T-helper 2 cell treated with Interferon-gamma antibody and Interleukin-4, amounts not matched to agents 5 μg/mL and 100 μg/mL, for 36 hours (primary cell): ENCODE measurements around the gene LRRK1.

Source experiments
- DNase-seq: peaks from one replicate; pipeline ENCODE4 v3.0.0; 2021; ENCODE audit warnings: low spot score
- H3K27ac Mint-ChIP-seq: one replicate; pipeline ENCODE4 v1.8.0; 2021; ENCODE audit warnings: mild to moderate bottlenecking, mixed read lengths
- H3K27me3 Mint-ChIP-seq: one replicate; pipeline ENCODE4 v1.8.0; 2021; ENCODE audit warnings: low read depth, mixed read lengths
- H3K36me3 Mint-ChIP-seq: one replicate; pipeline ENCODE4 v1.8.0; 2021; ENCODE audit warnings: low read depth, mixed read lengths
- H3K4me1 Mint-ChIP-seq: one replicate; pipeline ENCODE4 v1.8.0; 2021; ENCODE audit warnings: low read depth, mixed read lengths
- H3K4me3 Mint-ChIP-seq: one replicate; pipeline ENCODE4 v1.8.0; 2022; ENCODE audit warnings: mild to moderate bottlenecking, moderate library complexity, mixed read lengths
- H3K9me3 Mint-ChIP-seq: one replicate; pipeline ENCODE4 v1.8.0; 2021; ENCODE audit warnings: mixed read lengths

The LRRK1 gene

GRCh38 chr15:101000271-101000681 lies 81.1 kb downstream of the LRRK1 start:
- DNase-seq: no peak
- Mint-ChIP-seq H3K4me1 (no peaks in the 10 kb centered on the region), H3K27me3 (peaks cover 19% of the 10 kb centered on the region), H3K36me3 (no peaks in the 10 kb centered on the region), H3K4me3 (no peak overlapping the region), H3K27ac (no peak overlapping the region), H3K9me3 (no peaks in the 10 kb centered on the region)

GRCh38 chr15:101001056-101001455 lies 81.9 kb downstream of the LRRK1 start:
- Mint-ChIP-seq H3K36me3 (no peaks in the 10 kb centered on the region), H3K27me3 (peaks cover 19% of the 10 kb centered on the region), H3K4me1 (no peaks in the 10 kb centered on the region), H3K9me3 (no peaks in the 10 kb centered on the region), H3K4me3 (no peak overlapping the region), H3K27ac (no peak overlapping the region)
- DNase-seq: no peak

- H3K27me3 Mint-ChIP-seq: peaks cover 19% of the 10 kb centered on the region
- H3K36me3 Mint-ChIP-seq: no peaks in the 10 kb centered on the region
- H3K27ac Mint-ChIP-seq: no peak overlapping the region
- no peak overlapping the region for H3K4me3 Mint-ChIP-seq
- H3K4me1 Mint-ChIP-seq: no peaks in the 10 kb centered on the region
- no peak for DNase-seq
- H3K9me3 Mint-ChIP-seq: no peaks in the 10 kb centered on the region
These were observed 82.6 kb downstream of the LRRK1 start for GRCh38 chr15:101001796-101002195.

GRCh38 chr15:101003081-101003480 lies 83.9 kb downstream of the LRRK1 start:
- Mint-ChIP-seq H3K4me3 (no peak overlapping the region), H3K27ac (no peak overlapping the region), H3K27me3 (peaks cover 23% of the 10 kb centered on the region), H3K36me3 (no peaks in the 10 kb centered on the region), H3K4me1 (peaks cover 10% of the 10 kb centered on the region), H3K9me3 (no peaks in the 10 kb centered on the region)
- no peak for DNase-seq

- DNase-seq: no peak
- H3K4me1 Mint-ChIP-seq: peaks cover 16% of the 10 kb centered on the region
- peaks cover 25% of the 10 kb centered on the region for H3K27me3 Mint-ChIP-seq
- H3K27ac Mint-ChIP-seq: no peak overlapping the region
- H3K36me3 Mint-ChIP-seq: no peaks in the 10 kb centered on the region
- H3K9me3 Mint-ChIP-seq: no peaks in the 10 kb centered on the region
- H3K4me3 Mint-ChIP-seq: no peak overlapping the region
These were observed 84.5 kb downstream of the LRRK1 start for GRCh38 chr15:101003706-101004105.

GRCh38 chr15:101004500-101004899 lies 85.3 kb downstream of the LRRK1 start:
- H3K36me3 Mint-ChIP-seq: no peaks in the 10 kb centered on the region
- H3K4me1 Mint-ChIP-seq: peaks cover 16% of the 10 kb centered on the region
- H3K4me3 Mint-ChIP-seq: no peak overlapping the region
- H3K27ac Mint-ChIP-seq: no peak overlapping the region
- no peaks in the 10 kb centered on the region for H3K9me3 Mint-ChIP-seq
- H3K27me3 Mint-ChIP-seq: peaks cover 20% of the 10 kb centered on the region
- no peak for DNase-seq

GRCh38 chr15:101004986-101005747 lies 86.0 kb downstream of the LRRK1 start:
- Mint-ChIP-seq H3K9me3 (no peaks in the 10 kb centered on the region), H3K36me3 (no peaks in the 10 kb centered on the region), H3K4me1 (peaks cover 16% of the 10 kb centered on the region)

GRCh38 chr15:101006931-101007691 lies 88.0 kb downstream of the LRRK1 start:
- Mint-ChIP-seq H3K4me1 (peaks cover 16% of the 10 kb centered on the region), H3K4me3 (peak overlapping the region; percentile 88), H3K27ac (no peak overlapping the region), H3K9me3 (no peaks in the 10 kb centered on the region), H3K27me3 (peaks cover 9% of the 10 kb centered on the region), H3K36me3 (no peaks in the 10 kb centered on the region)
- peak; percentile 64 for DNase-seq

More at GRCh38 chr15:101004986-101005747, 86.0 kb downstream of the LRRK1 start:
- DNase-seq: no peak
- Mint-ChIP-seq H3K27me3 (peaks cover 17% of the 10 kb centered on the region), H3K27ac (no peak overlapping the region), H3K4me3 (no peak overlapping the region)

- Mint-ChIP-seq H3K4me3 (peak overlapping the region; percentile 88), H3K4me1 (peaks cover 16% of the 10 kb centered on the region), H3K36me3 (no peaks in the 10 kb centered on the region), H3K9me3 (no peaks in the 10 kb centered on the region), H3K27me3 (peaks cover 9% of the 10 kb centered on the region), H3K27ac (peak overlapping the region; percentile 20)
- peak; percentile 81 for DNase-seq
These were observed 89.3 kb downstream of the LRRK1 start for GRCh38 chr15:101008158-101009139.

- peaks cover 9% of the 10 kb centered on the region for H3K27me3 Mint-ChIP-seq
- H3K36me3 Mint-ChIP-seq: no peaks in the 10 kb centered on the region
- no peaks in the 10 kb centered on the region for H3K9me3 Mint-ChIP-seq
- no peak overlapping the region for H3K4me3 Mint-ChIP-seq
- no peak for DNase-seq
- peaks cover 16% of the 10 kb centered on the region for H3K4me1 Mint-ChIP-seq
- H3K27ac Mint-ChIP-seq: no peak overlapping the region
These were observed 90.0 kb downstream of the LRRK1 start for GRCh38 chr15:101009176-101009575.

- Mint-ChIP-seq H3K36me3 (no peaks in the 10 kb centered on the region), H3K4me1 (peaks cover 18% of the 10 kb centered on the region), H3K9me3 (no peaks in the 10 kb centered on the region), H3K4me3 (no peak overlapping the region), H3K27me3 (peaks cover 9% of the 10 kb centered on the region), H3K27ac (no peak overlapping the region)
- no peak for DNase-seq
These were observed 91.6 kb downstream of the LRRK1 start for GRCh38 chr15:101010781-101011180.

- Mint-ChIP-seq H3K4me1 (peaks cover 12% of the 10 kb centered on the region), H3K27me3 (peaks cover 9% of the 10 kb centered on the region), H3K9me3 (no peaks in the 10 kb centered on the region), H3K4me3 (no peak overlapping the region), H3K36me3 (no peaks in the 10 kb centered on the region), H3K27ac (no peak overlapping the region)
- no peak for DNase-seq
These were observed 93.4 kb downstream of the LRRK1 start for GRCh38 chr15:101012326-101013200.

GRCh38 chr15:101013201-101013550 lies 94.0 kb downstream of the LRRK1 start:
- H3K9me3 Mint-ChIP-seq: no peaks in the 10 kb centered on the region
- no peak for DNase-seq
- H3K4me1 Mint-ChIP-seq: peaks cover 8% of the 10 kb centered on the region
- H3K27ac Mint-ChIP-seq: no peak overlapping the region
- H3K36me3 Mint-ChIP-seq: no peaks in the 10 kb centered on the region
- H3K27me3 Mint-ChIP-seq: peaks cover 5% of the 10 kb centered on the region
- no peak overlapping the region for H3K4me3 Mint-ChIP-seq
